ENCODE results near the gene SPSB1.

GRCh38 chr1:9262096-9262986 is 30.4 kb upstream of the SPSB1 start:
- TF ChIP-seq POLR2A (IDR thresholded peaks at IDR 0.05) (no peak), CTCF (IDR thresholded peaks at IDR 0.05) (no peak), EP300 (IDR thresholded peaks at IDR 0.05) (no peak)
